Neural progenitor cell (in vitro differentiated cells): ENCODE measurements around the gene LASP1. TPM values are rescaled to one million over a fixed set of nuclear protein-coding genes. Genes with fewer than 3 reads are reported as not detected.
A peak's percentile ranks its signal among the peaks of the same experiment; 100 is the strongest.

ENCODE experiments used
- DNase-seq: peaks from one replicate; pipeline ENCODE4 v3.0.0-alpha.2; 2016; ENCODE audit warnings: low spot score
- H2AFZ ChIP-seq: fragments of 200-600 bp; sonication (generic); replicated peaks from 2 replicates; pipeline ENCODE4 v1.6.1; 2016; ENCODE audit warnings: antibody characterized with exemption
- H3F3A ChIP-seq: fragments of 200-600 bp; sonication (generic); 2 replicates; pipeline ENCODE4 v1.6.1; 2016; ENCODE audit warnings: antibody characterized with exemption, low read depth
- H3K27ac ChIP-seq: fragments of 200-600 bp; sonication (generic); 2 replicates; pipeline ENCODE4 v1.5.1; 2016; ENCODE audit warnings: mild to moderate bottlenecking
- H3K27me3 ChIP-seq: fragments of 200-600 bp; sonication (generic); 2 replicates; pipeline ENCODE4 v1.6.1; 2016; ENCODE audit warnings: mild to moderate bottlenecking, moderate library complexity
- H3K36me3 ChIP-seq: fragments of 200-600 bp; sonication (generic); 2 replicates; pipeline ENCODE4 v1.5.1; 2016
- H3K4me1 ChIP-seq: fragments of 200-600 bp; sonication (generic); 2 replicates; pipeline ENCODE4 v1.6.1; 2016; ENCODE audit warnings: mixed run types
- H3K4me2 ChIP-seq: fragments of 200-600 bp; sonication (generic); 2 replicates; pipeline ENCODE4 v1.6.1; 2016
- H3K4me3 ChIP-seq: fragments of 200-600 bp; sonication (generic); 2 replicates; pipeline ENCODE4 v1.5.1; 2016
- H3K79me2 ChIP-seq: fragments of 200-600 bp; sonication (generic); 2 replicates; pipeline ENCODE4 v1.6.1; 2016; ENCODE audit warnings: low read depth
- H3K9ac ChIP-seq: fragments of 200-600 bp; sonication (generic); 2 replicates; pipeline ENCODE4 v1.6.1; 2016
- H3K9me3 ChIP-seq: fragments of 200-600 bp; sonication (generic); 2 replicates; pipeline ENCODE4 v1.5.1; 2016; ENCODE audit warnings: low read depth
- H4K20me1 ChIP-seq: fragments of 200-600 bp; sonication (generic); 2 replicates; pipeline ENCODE4 v1.6.1; 2016; ENCODE audit warnings: low read depth
- H3K27ac Mint-ChIP-seq: 3 replicates; pipeline ENCODE4 v1.8.0; 2021; ENCODE audit warnings: mixed read lengths
- H3K27me3 Mint-ChIP-seq: 2 replicates; pipeline ENCODE4 v1.8.0; 2022; ENCODE audit warnings: low read depth, mild to moderate bottlenecking, inconsistent platforms, moderate library complexity, mixed read lengths; ENCODE audit not compliant: insufficient read depth
- H3K36me3 Mint-ChIP-seq: 3 replicates; pipeline ENCODE4 v1.8.0; 2021; ENCODE audit warnings: mixed read lengths
- H3K4me1 Mint-ChIP-seq: 3 replicates; pipeline ENCODE4 v1.8.0; 2021; ENCODE audit warnings: mixed read lengths
- H3K4me3 Mint-ChIP-seq: 3 replicates; pipeline ENCODE4 v1.8.0; 2021; ENCODE audit warnings: mild to moderate bottlenecking, moderate library complexity, mixed read lengths
- H3K9me3 Mint-ChIP-seq: 3 replicates; pipeline ENCODE4 v1.8.0; 2020; ENCODE audit warnings: mixed read lengths
- CTCF ChIP-seq: fragments of 200-600 bp; sonication (generic); IDR thresholded peaks from 2 replicates; pipeline ENCODE4 v1.5.1; 2017; ENCODE audit warnings: antibody characterized with exemption, mild to moderate bottlenecking
- EZH2 ChIP-seq: fragments of 200-600 bp; sonication (generic); IDR thresholded peaks from 2 replicates; pipeline ENCODE4 v1.6.1; 2017; ENCODE audit warnings: antibody characterized with exemption, mild to moderate bottlenecking, moderate library complexity
- EZH2phosphoT487 ChIP-seq: fragments of 200-600 bp; sonication (generic); IDR thresholded peaks from 2 replicates; pipeline ENCODE4 v1.6.1; 2017; ENCODE audit warnings: antibody characterized with exemption
- total RNA-seq: library from RNA; depleted of rRNA; stranded (reverse); fragments of >200 nt; gene quantifications from 2 replicates; pipeline ENCODE4 v1.2.3, GENCODE V29; 2015; ENCODE audit warnings: low replicate concordance

Gene LASP1
- total RNA-seq, 1 donor from 2014 or later = 45.2 TPM

GRCh38 chr17:38885728-38886642 lies 16.1 kb downstream of the LASP1 start:
- H2AFZ ChIP-seq = no peak overlapping the region
- DNase-seq = peak; percentile 90
- no peaks in the 10 kb centered on the region for H3K9me3 ChIP-seq
- H3K27ac ChIP-seq = no peak overlapping the region
- peaks cover 43% of the 10 kb centered on the region for H3F3A ChIP-seq
- H3K4me3 ChIP-seq = peak overlapping the region; percentile 16
- no peaks in the 10 kb centered on the region for H3K27me3 ChIP-seq
- H3K4me2 ChIP-seq = peak overlapping the region; percentile 70
- H4K20me1 ChIP-seq = peaks cover 63% of the 10 kb centered on the region
- peaks cover 45% of the 10 kb centered on the region for H3K79me2 ChIP-seq
- peaks cover 52% of the 10 kb centered on the region for H3K4me1 ChIP-seq
- no peak overlapping the region for H3K9ac ChIP-seq
- Mint-ChIP-seq H3K27me3 (peaks cover 2% of the 10 kb centered on the region), H3K4me1 (peaks cover 65% of the 10 kb centered on the region), H3K36me3 (peaks cover 7% of the 10 kb centered on the region), H3K4me3 (peak overlapping the region; percentile 57), H3K9me3 (no peaks in the 10 kb centered on the region), H3K27ac (peak overlapping the region; percentile 88)
- no peaks in the 10 kb centered on the region for H3K36me3 ChIP-seq
- TF ChIP-seq EZH2 (no peak), CTCF (no peak), EZH2phosphoT487 (no peak)

GRCh38 chr17:38886643-38887010 lies 16.8 kb downstream of the LASP1 start:
- Mint-ChIP-seq H3K9me3 (no peaks in the 10 kb centered on the region), H3K27ac (peak overlapping the region; percentile 50), H3K27me3 (peaks cover 2% of the 10 kb centered on the region), H3K4me3 (peak overlapping the region; percentile 57), H3K36me3 (peaks cover 9% of the 10 kb centered on the region), H3K4me1 (peaks cover 62% of the 10 kb centered on the region)
- Histone ChIP-seq H3K4me1 (peaks cover 50% of the 10 kb centered on the region), H3K27me3 (no peaks in the 10 kb centered on the region), H3K4me2 (peak overlapping the region; percentile 70), H3K27ac (no peak overlapping the region), H4K20me1 (peaks cover 65% of the 10 kb centered on the region), H3K79me2 (peaks cover 40% of the 10 kb centered on the region), H2AFZ (no peak overlapping the region), H3K9me3 (no peaks in the 10 kb centered on the region), H3K4me3 (no peak overlapping the region), H3F3A (peaks cover 43% of the 10 kb centered on the region), H3K9ac (no peak overlapping the region), H3K36me3 (no peaks in the 10 kb centered on the region)
- TF ChIP-seq EZH2 = no peak
- no peak for TF ChIP-seq CTCF
- no peak for TF ChIP-seq EZH2phosphoT487
- no peak for DNase-seq

- H2AFZ ChIP-seq = no peak overlapping the region
- no peak for DNase-seq
- H4K20me1 ChIP-seq = peaks cover 60% of the 10 kb centered on the region
- H3K36me3 ChIP-seq = no peaks in the 10 kb centered on the region
- Mint-ChIP-seq H3K9me3 (no peaks in the 10 kb centered on the region), H3K27ac (no peak overlapping the region), H3K4me3 (no peak overlapping the region), H3K4me1 (peaks cover 51% of the 10 kb centered on the region), H3K27me3 (peaks cover 2% of the 10 kb centered on the region), H3K36me3 (peaks cover 7% of the 10 kb centered on the region)
- H3F3A ChIP-seq = peaks cover 33% of the 10 kb centered on the region
- H3K4me2 ChIP-seq = no peak overlapping the region
- no peak overlapping the region for H3K9ac ChIP-seq
- H3K27ac ChIP-seq = no peak overlapping the region
- no peaks in the 10 kb centered on the region for H3K27me3 ChIP-seq
- TF ChIP-seq EZH2 (no peak), EZH2phosphoT487 (no peak), CTCF (no peak)
- H3K9me3 ChIP-seq = no peaks in the 10 kb centered on the region
- H3K4me1 ChIP-seq = peaks cover 36% of the 10 kb centered on the region
- H3K79me2 ChIP-seq = peaks cover 24% of the 10 kb centered on the region
- no peak overlapping the region for H3K4me3 ChIP-seq
Measured at GRCh38 chr17:38888842-38889241, 19.0 kb downstream of the LASP1 start.
